Spleen (tissue), 11 donors: ENCODE results near the gene NUDT16L1. TPM values are rescaled to one million over a fixed set of nuclear protein-coding genes. Genes with fewer than 3 reads are reported as not detected.

Experiments used
- DNase-seq: peaks from one replicate; pipeline ENCODE4 v3.0.0-alpha.2; 2020
- H3K27ac ChIP-seq, 8 donors: fragments of 200-600 bp; sonication (generic) in 7 of 8; 1 replicate in 4 of 8; 2 replicates in 4 of 8; pipeline versions ENCODE4 v1.5.0 to v1.8.0; 2016 to 2021; ENCODE audit warnings: inconsistent platforms in 4 of 8, mild to moderate bottlenecking in 4 of 8, moderate library complexity in 1 of 8
- H3K27me3 ChIP-seq, 7 donors: fragments of 200-600 bp; sonication (generic) in 6 of 7; replicated peaks in 1 of 7; 1 replicate in 4 of 7; 2 replicates in 3 of 7; pipeline versions ENCODE4 v1.5.0 to v1.8.0; 2016 to 2021; ENCODE audit warnings: inconsistent platforms in 3 of 7, mild to moderate bottlenecking in 1 of 7
- H3K36me3 ChIP-seq, 6 donors: fragments of 200-600 bp; sonication (generic) in 5 of 6; 1 replicate in 4 of 6; 2 replicates in 2 of 6; pipeline versions ENCODE4 v1.5.0 to v1.8.0; 2016 to 2021; ENCODE audit warnings: inconsistent platforms in 2 of 6
- H3K4me1 ChIP-seq, 6 donors: fragments of 200-600 bp; sonication (generic) in 5 of 6; 1 replicate in 3 of 6; 2 replicates in 3 of 6; pipeline versions ENCODE4 v1.5.0 to v1.8.0; 2016 to 2021; ENCODE audit warnings: inconsistent platforms in 3 of 6
- H3K4me3 ChIP-seq, 8 donors: fragments of 200-600 bp; sonication (generic) in 7 of 8; 1 replicate in 4 of 8; 2 replicates in 4 of 8; pipeline versions ENCODE4 v1.5.0 to v1.8.0; 2016 to 2021; ENCODE audit warnings: inconsistent platforms in 4 of 8, mild to moderate bottlenecking in 4 of 8, moderate library complexity in 2 of 8
- H3K9me3 ChIP-seq, 8 donors: fragments of 200-600 bp; sonication (generic) in 7 of 8; 1 replicate in 4 of 8; 2 replicates in 4 of 8; pipeline versions ENCODE4 v1.5.0 to v1.8.0; 2016 to 2021; ENCODE audit warnings: inconsistent platforms in 4 of 8
- CTCF ChIP-seq, 11 experiments: fragments of 200-600 bp in 7 of 11; fragments of 450-650 bp in 4 of 11; sonication (generic) in 4 of 11; IDR thresholded peaks in 8 of 11; conservative IDR thresholded peaks in 3 of 11; 1 replicate in 7 of 11; 2 replicates in 4 of 11; pipeline versions ENCODE4 v1.4.0 to v1.8.0; 2016 to 2021; ENCODE audit warnings: antibody characterized with exemption in 11 of 11, inconsistent platforms in 4 of 11, mild to moderate bottlenecking in 1 of 11
- POLR2A ChIP-seq, 3 donors: fragments of 450-650 bp; IDR thresholded peaks; one replicate each; pipeline ENCODE4 v1.5.1; 2017; ENCODE audit warnings: antibody characterized with exemption in 3 of 3, mild to moderate bottlenecking in 1 of 3
- POLR2AphosphoS5 ChIP-seq, 3 donors: sonication (generic); formaldehyde crosslinking; IDR thresholded peaks; one replicate each; pipeline ENCODE4 v1.5.1; 2017; ENCODE audit warnings: antibody characterized with exemption in 3 of 3
- WGBS, 5 donors: extraction: QIAGEN DNeasy Blood & Tissue Kit in 3 of 5; methylation state at CpG; one replicate each; pipeline versions ENCODE4 v1.1.5 to v1.1.7; 2013 to 2018; 5-methylcytosine and 5-hydroxymethylcytosine counted together
- intact Hi-C: fragments of 100-400 bp; cut with DNase I; formaldehyde crosslinking; loops from one replicate; pipeline ENCODE4 v1.15.0; 2023; ENCODE audit warnings: low total_unique reads
- polyA plus RNA-seq, 3 donors: library from polyadenylated mRNA; stranded (reverse); fragments of 200-250 nt; gene quantifications; one replicate each; pipeline ENCODE4 v1.2.1, GENCODE V29; 2013
- total RNA-seq, 7 donors: library from RNA; depleted of rRNA in 3 of 7; stranded (reverse); fragments of >200 nt in 3 of 7; fragmentation: NEBNext Ultra II Directional in 4 of 7; extraction: Animal tissue kit (Norgen Biotek cat#: 25700) in 4 of 7; gene quantifications; one replicate each; pipeline versions ENCODE4 v1.1.0 to v1.2.1, GENCODE V29; 2016 to 2021
- donor health status: healthy with polysubstance abuse.
- donor health status: DM: no; HTN: no; CAD: no; lungs with moderate emphysema.
- donor health status: DM: no; HTN: no; CAD: no.
- donor health status: Bipolar disorder and iron deficiency.
- donor health status: healthy.
- donor health status: DM: no; HTN: no; CAD: no.
- donor health status: DM: yes; HTN: yes; CAD: no.

Gene NUDT16L1
- total and polyA plus RNA-seq, 10 donors, result 26.2 to 47.2 (median 29.4) TPM

GRCh38 chr16:4699046-4699556 lies 5.7 kb downstream of the NUDT16L1 start:
- TF ChIP-seq POLR2A (IDR thresholded peaks at IDR 0.05) (no peak), POLR2AphosphoS5 (IDR thresholded peaks at IDR 0.05) (peak in 1 of 3 donors; percentile 15), CTCF (IDR thresholded peaks at IDR 0.05 in 8 of 11, conservative IDR thresholded peaks at IDR 0.05 in 3 of 11) (no peak)
- DNase-seq, result no peak
- Histone ChIP-seq H3K27ac (no peak overlapping the region), H3K9me3 (no peaks in the 10 kb centered on the region), H3K4me1 (peaks cover 4 to 22% (median 17%) of the 10 kb centered on the region in 6 donors), H3K4me3 (no peak overlapping the region), H3K27me3 (no peaks in the 10 kb centered on the region), H3K36me3 (peaks cover 0 to 93% (median 72%) of the 10 kb centered on the region in 6 donors)
- 88 to 98% (median 95%) methylated on average over 5 to 19 of the region's 19 CpGs for WGBS, 5 donors
- intact Hi-C loops, result no loop called here

- no peak overlapping the region for H3K4me3 ChIP-seq
- H3K9me3 ChIP-seq, result no peaks in the 10 kb centered on the region
- H3K4me1 ChIP-seq, result peaks cover 0 to 8% (median 3%) of the 10 kb centered on the region in 6 donors
- intact Hi-C loops, result no loop called here
- WGBS, 5 donors, result 90 to 97% (median 90%) methylated on average over 13 of the region's 13 CpGs
- H3K27ac ChIP-seq, result no peak overlapping the region
- H3K36me3 ChIP-seq, result peaks cover 0 to 98% (median 79%) of the 10 kb centered on the region in 6 donors
- TF ChIP-seq POLR2AphosphoS5 (IDR thresholded peaks at IDR 0.05) (no peak), CTCF (IDR thresholded peaks at IDR 0.05 in 8 of 11, conservative IDR thresholded peaks at IDR 0.05 in 3 of 11) (no peak), POLR2A (IDR thresholded peaks at IDR 0.05) (no peak)
- no peaks in the 10 kb centered on the region for H3K27me3 ChIP-seq
- DNase-seq, result no peak
Measured at GRCh38 chr16:4700380-4700996, 7.1 kb downstream of the NUDT16L1 start.

- H3K4me1 ChIP-seq, result peaks cover 0 to 1% (median 0%) of the 10 kb centered on the region in 6 donors
- no peak overlapping the region for H3K4me3 ChIP-seq
- no peak for DNase-seq
- peaks cover 0 to 98% (median 72%) of the 10 kb centered on the region in 6 donors for H3K36me3 ChIP-seq
- TF ChIP-seq POLR2AphosphoS5 (IDR thresholded peaks at IDR 0.05) (no peak), CTCF (IDR thresholded peaks at IDR 0.05 in 8 of 11, conservative IDR thresholded peaks at IDR 0.05 in 3 of 11) (no peak)
- H3K27ac ChIP-seq, result no peak overlapping the region
- 87 to 93% (median 91%) methylated on average over 30 to 33 of the region's 33 CpGs for WGBS, 5 donors
- H3K27me3 ChIP-seq, result no peaks in the 10 kb centered on the region
- intact Hi-C loops, result no loop called here
- no peaks in the 10 kb centered on the region for H3K9me3 ChIP-seq
Measured at GRCh38 chr16:4700997-4701743, 7.8 kb downstream of the NUDT16L1 start.
